Activated CD8-positive, alpha-beta T cell treated with anti-CD3 and anti-CD28 coated beads, Interleukin-2, amount 10 ng/mL, durations not matched to agents 7 days and 5 days (primary cell): ENCODE results near the gene WNT11. TPM values are rescaled to one million over a fixed set of nuclear protein-coding genes. Genes with fewer than 3 reads are reported as not detected.

Experiments used
- ATAC-seq: fragments of 150-1000 bp; cut with Tn5 transposase; one replicate; pipeline ENCODE4 v1.10.0; 2021; ENCODE audit warnings: moderate library complexity
- CTCF ChIA-PET: fragments of 350-600 bp; sonication (Branson Sonifier 250); formaldehyde crosslinking; loops from one replicate; lab custom pipeline; 2021; ENCODE audit warnings: antibody characterized with exemption; lab: Charles Lee
- POLR2A ChIA-PET: fragments of 350-600 bp; sonication (Branson Sonifier 250); formaldehyde crosslinking; loops from one replicate; lab custom pipeline; 2021; ENCODE audit warnings: antibody characterized with exemption; lab: Charles Lee
- DNase-seq: peaks from one replicate; pipeline ENCODE4 v3.0.0-alpha.2; 2020
- H3K27ac Mint-ChIP-seq: one replicate; pipeline ENCODE4 v1.8.0; 2021; ENCODE audit warnings: mild to moderate bottlenecking, mixed read lengths
- H3K27me3 Mint-ChIP-seq: one replicate; pipeline ENCODE4 v1.8.0; 2021; ENCODE audit warnings: low read depth, mixed read lengths
- H3K36me3 Mint-ChIP-seq: one replicate; pipeline ENCODE4 v1.8.0; 2021; ENCODE audit warnings: low read depth, mixed read lengths
- H3K4me1 Mint-ChIP-seq: one replicate; pipeline ENCODE4 v1.8.0; 2021; ENCODE audit warnings: low read depth, mixed read lengths
- H3K4me3 Mint-ChIP-seq: one replicate; pipeline ENCODE4 v1.8.0; 2021; ENCODE audit warnings: mild to moderate bottlenecking, mixed read lengths
- H3K9me3 Mint-ChIP-seq: one replicate; pipeline ENCODE4 v1.8.0; 2022; ENCODE audit warnings: mixed read lengths; ENCODE audit not compliant: insufficient read depth
- total RNA-seq, 2 experiments: library from RNA; stranded (reverse); gene quantifications; one replicate each; pipeline ENCODE4 v1.2.3, GENCODE V29; 2021

The WNT11 gene
- total RNA-seq, 2 experiments from 2014 or later: 0.26 to 0.83 TPM

DNA sequence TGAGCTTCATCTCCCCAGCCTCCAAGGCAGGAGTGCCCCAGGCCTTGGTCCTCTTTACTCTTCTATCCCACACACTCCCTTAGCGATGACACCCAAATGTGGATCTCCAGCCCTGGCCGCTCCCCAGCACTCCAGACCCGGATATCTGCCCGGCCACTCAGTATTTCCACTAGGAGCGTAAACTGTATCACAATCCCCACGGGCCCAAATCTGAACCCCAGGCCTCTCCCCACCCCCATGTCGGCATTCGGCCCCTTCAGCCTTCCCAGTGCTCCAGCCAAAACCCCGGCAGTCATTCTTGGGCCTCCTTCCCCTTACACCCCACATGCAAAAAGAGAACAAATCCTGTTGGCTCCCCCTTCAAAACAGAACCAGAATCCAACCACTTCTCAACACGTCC lies 20.8 kb downstream of the WNT11 start:
- ATAC-seq: no peak
- no peaks in the 10 kb centered on the region for H3K4me1 Mint-ChIP-seq

GRCh38 chr11:76184551-76184993 lies 21.7 kb downstream of the WNT11 start:
- Mint-ChIP-seq H3K4me1 (no peaks in the 10 kb centered on the region), H3K36me3 (no peaks in the 10 kb centered on the region), H3K4me3 (no peak overlapping the region), H3K27me3 (no peaks in the 10 kb centered on the region), H3K27ac (no peak overlapping the region), H3K9me3 (no peaks in the 10 kb centered on the region)
- POLR2A ChIA-PET: no interaction called here
- DNase-seq (no peak), ATAC-seq (no peak)
- CTCF ChIA-PET: interaction anchor here (1.4 kb wide), 1 partner anchor 134 kb away, joined by 4 read pairs; no protein-coding TSS in a partner anchor

More for the DNA sequence above, 20.8 kb downstream of the WNT11 start:
- no peak overlapping the region for H3K27ac Mint-ChIP-seq
- POLR2A ChIA-PET: no interaction called here
- DNase-seq: no peak
- H3K27me3 Mint-ChIP-seq: no peaks in the 10 kb centered on the region
- H3K36me3 Mint-ChIP-seq: no peaks in the 10 kb centered on the region
- CTCF ChIA-PET: interaction anchor here (1.4 to 2.2 kb wide), 2 partner anchors 23 to 133 kb away, joined by 4 to 11 read pairs; no protein-coding TSS in a partner anchor
- no peaks in the 10 kb centered on the region for H3K9me3 Mint-ChIP-seq
- no peak overlapping the region for H3K4me3 Mint-ChIP-seq

GRCh38 chr11:76181371-76181770 lies 24.9 kb downstream of the WNT11 start:
- Mint-ChIP-seq H3K27me3 (no peaks in the 10 kb centered on the region), H3K4me3 (no peak overlapping the region), H3K9me3 (no peaks in the 10 kb centered on the region), H3K36me3 (no peaks in the 10 kb centered on the region), H3K27ac (no peak overlapping the region), H3K4me1 (no peaks in the 10 kb centered on the region)
- no peak for ATAC-seq
- CTCF ChIA-PET: no interaction called here
- POLR2A ChIA-PET: no interaction called here
- DNase-seq: no peak

DNA sequence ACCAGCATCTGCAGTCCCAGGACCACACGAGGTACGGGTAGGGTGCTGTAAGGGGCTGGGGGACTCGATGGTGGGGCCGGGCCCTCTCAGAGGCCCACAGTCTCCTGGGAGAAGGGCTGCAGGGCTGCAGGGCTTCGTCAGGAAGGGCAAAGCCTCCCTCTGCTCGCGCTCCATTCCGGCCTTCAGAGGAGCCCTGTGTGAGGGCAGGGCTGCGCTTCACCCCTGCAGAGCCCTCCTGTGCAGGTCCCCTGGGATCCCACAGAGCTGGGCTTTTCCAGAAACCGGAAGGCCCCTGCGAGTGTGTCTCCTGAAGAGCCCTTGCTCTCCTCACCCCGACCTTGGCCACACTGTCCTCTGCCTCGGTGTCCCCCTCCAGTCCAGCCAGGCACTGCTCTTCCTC lies 27.2 kb downstream of the WNT11 start:
- H3K9me3 Mint-ChIP-seq: no peaks in the 10 kb centered on the region
- H3K36me3 Mint-ChIP-seq: no peaks in the 10 kb centered on the region
- H3K27me3 Mint-ChIP-seq: no peaks in the 10 kb centered on the region
- no peak overlapping the region for H3K4me3 Mint-ChIP-seq
- ChIA-PET CTCF (interaction anchor here (1.4 kb wide), 1 partner anchor 29 kb away, joined by 5 read pairs; no protein-coding TSS in a partner anchor), POLR2A (no interaction called here)
- H3K4me1 Mint-ChIP-seq: peaks cover 4% of the 10 kb centered on the region
- H3K27ac Mint-ChIP-seq: no peak overlapping the region
- ATAC-seq (no peak), DNase-seq (no peak)

GRCh38 chr11:76177250-76177686 lies 29.0 kb downstream of the WNT11 start:
- Mint-ChIP-seq H3K4me3 (no peak overlapping the region), H3K36me3 (no peaks in the 10 kb centered on the region), H3K4me1 (peaks cover 16% of the 10 kb centered on the region), H3K9me3 (no peaks in the 10 kb centered on the region), H3K27me3 (no peaks in the 10 kb centered on the region), H3K27ac (no peak overlapping the region)
- DNase-seq (no peak), ATAC-seq (no peak)
- ChIA-PET CTCF (no interaction called here), POLR2A (no interaction called here)

DNA sequence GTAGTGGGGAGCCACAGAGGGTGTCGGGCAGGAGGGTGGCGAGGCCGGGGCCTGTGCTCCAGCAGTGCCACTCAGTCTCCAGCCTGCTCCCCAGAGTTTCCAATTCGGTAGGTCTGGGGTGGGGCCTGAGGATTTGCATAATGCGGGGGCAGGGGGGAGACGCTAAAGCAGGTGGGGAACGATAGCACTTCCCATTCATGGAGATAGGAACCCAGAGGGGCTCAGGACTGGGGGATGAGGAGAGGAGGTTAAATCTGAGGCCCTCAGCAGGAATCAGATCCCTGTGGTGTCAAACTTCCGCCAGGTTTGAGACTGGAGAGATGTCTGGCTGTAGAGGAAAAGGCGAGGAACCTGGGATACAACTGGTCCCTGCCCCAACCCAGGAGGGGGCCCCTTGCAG lies 29.8 kb downstream of the WNT11 start:
- Mint-ChIP-seq H3K4me3 (no peak overlapping the region), H3K27me3 (no peaks in the 10 kb centered on the region), H3K27ac (no peak overlapping the region), H3K36me3 (no peaks in the 10 kb centered on the region), H3K4me1 (peaks cover 16% of the 10 kb centered on the region), H3K9me3 (no peaks in the 10 kb centered on the region)
- DNase-seq (no peak), ATAC-seq (no peak)
- POLR2A ChIA-PET: no interaction called here
- CTCF ChIA-PET: no interaction called here

GRCh38 chr11:76175783-76176182 lies 30.5 kb downstream of the WNT11 start:
- DNase-seq: no peak

DNA sequence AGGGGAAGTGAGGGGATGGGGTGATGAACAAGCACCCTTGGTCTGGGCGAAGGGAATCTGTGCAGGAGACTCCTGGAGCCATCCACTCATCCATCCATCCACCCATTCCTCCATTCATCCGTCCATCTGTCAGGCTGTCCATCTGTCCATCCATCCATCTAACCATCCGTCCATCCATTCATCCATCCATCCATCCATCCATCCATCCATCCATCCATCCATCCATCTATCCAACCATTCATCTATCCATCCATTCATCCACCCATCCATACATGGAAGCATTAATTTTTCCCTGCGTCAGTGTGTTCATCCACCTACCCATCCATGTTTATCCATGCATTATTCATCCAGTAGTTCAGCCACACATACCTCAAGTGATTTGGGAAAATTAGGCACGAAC lies 32.0 kb downstream of the WNT11 start:
- DNase-seq (no peak), ATAC-seq (no peak)
- H3K4me1 Mint-ChIP-seq: peaks cover 16% of the 10 kb centered on the region
- H3K9me3 Mint-ChIP-seq: no peaks in the 10 kb centered on the region
- H3K27ac Mint-ChIP-seq: no peak overlapping the region
- ChIA-PET POLR2A (no interaction called here), CTCF (interaction anchor here (0.5 to 1.2 kb wide), 3 partner anchors 33 to 508 kb away, joined by 3 to 5 read pairs (median 4); no protein-coding TSS in a partner anchor)
- H3K27me3 Mint-ChIP-seq: no peaks in the 10 kb centered on the region
- H3K36me3 Mint-ChIP-seq: no peaks in the 10 kb centered on the region
- no peak overlapping the region for H3K4me3 Mint-ChIP-seq

More at GRCh38 chr11:76175783-76176182, 30.5 kb downstream of the WNT11 start:
- no peak for ATAC-seq
- no peaks in the 10 kb centered on the region for H3K9me3 Mint-ChIP-seq
- ChIA-PET CTCF (no interaction called here), POLR2A (no interaction called here)
- no peak overlapping the region for H3K4me3 Mint-ChIP-seq
- peaks cover 16% of the 10 kb centered on the region for H3K4me1 Mint-ChIP-seq
- H3K36me3 Mint-ChIP-seq: no peaks in the 10 kb centered on the region
- H3K27ac Mint-ChIP-seq: no peak overlapping the region
- no peaks in the 10 kb centered on the region for H3K27me3 Mint-ChIP-seq

- no peak overlapping the region for H3K27ac Mint-ChIP-seq
- ChIA-PET CTCF (interaction anchor here (1.0 to 1.2 kb wide), 2 partner anchors 34 to 35 kb away, joined by 4 to 5 read pairs; no protein-coding TSS in a partner anchor), POLR2A (no interaction called here)
- H3K36me3 Mint-ChIP-seq: no peaks in the 10 kb centered on the region
- peaks cover 16% of the 10 kb centered on the region for H3K4me1 Mint-ChIP-seq
- ATAC-seq (no peak), DNase-seq (peak; percentile 25)
- no peak overlapping the region for H3K4me3 Mint-ChIP-seq
- no peaks in the 10 kb centered on the region for H3K9me3 Mint-ChIP-seq
- no peaks in the 10 kb centered on the region for H3K27me3 Mint-ChIP-seq
Measured at GRCh38 chr11:76173663-76174062, 32.6 kb downstream of the WNT11 start.

DNA sequence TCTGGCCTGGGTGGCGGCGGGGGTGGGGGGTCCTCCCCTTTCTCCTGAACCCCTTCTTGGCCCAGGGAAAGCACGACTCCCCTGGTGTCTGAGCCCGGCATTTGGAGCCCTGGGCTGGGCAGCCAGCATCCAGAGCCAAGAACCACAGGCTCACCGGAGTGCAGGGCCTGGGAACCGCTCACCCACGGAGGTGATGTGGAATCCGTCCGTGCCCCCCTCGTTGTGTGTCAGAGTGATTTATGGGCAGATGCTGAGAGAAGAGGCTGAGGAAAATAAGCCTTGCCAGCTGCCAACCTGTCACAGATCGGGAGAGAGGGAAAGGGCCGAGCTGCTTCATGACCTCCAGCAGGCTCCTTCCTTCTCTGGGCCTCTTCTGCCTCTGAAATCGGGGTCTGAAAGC lies 33.7 kb downstream of the WNT11 start:
- H3K36me3 Mint-ChIP-seq: no peaks in the 10 kb centered on the region
- H3K27me3 Mint-ChIP-seq: no peaks in the 10 kb centered on the region
- no peaks in the 10 kb centered on the region for H3K9me3 Mint-ChIP-seq
- no peak overlapping the region for H3K4me3 Mint-ChIP-seq
- CTCF ChIA-PET: no interaction called here
- peaks cover 16% of the 10 kb centered on the region for H3K4me1 Mint-ChIP-seq
- H3K27ac Mint-ChIP-seq: no peak overlapping the region
- ATAC-seq: no peak
- POLR2A ChIA-PET: no interaction called here
- DNase-seq: no peak

GRCh38 chr11:76170468-76170867 lies 35.8 kb downstream of the WNT11 start:
- H3K4me1 Mint-ChIP-seq: peaks cover 26% of the 10 kb centered on the region
- ChIA-PET POLR2A (interaction anchor here (0.6 kb wide), 1 partner anchor 754 kb away, joined by 3 read pairs; no protein-coding TSS in a partner anchor), CTCF (interaction anchor here (0.8 kb wide), 1 partner anchor 37 kb away, joined by 3 read pairs; no protein-coding TSS in a partner anchor)
- H3K4me3 Mint-ChIP-seq: no peak overlapping the region
- H3K27ac Mint-ChIP-seq: no peak overlapping the region
- no peaks in the 10 kb centered on the region for H3K36me3 Mint-ChIP-seq
- DNase-seq: no peak
- no peaks in the 10 kb centered on the region for H3K27me3 Mint-ChIP-seq
- ATAC-seq: no peak
- H3K9me3 Mint-ChIP-seq: no peaks in the 10 kb centered on the region

DNA sequence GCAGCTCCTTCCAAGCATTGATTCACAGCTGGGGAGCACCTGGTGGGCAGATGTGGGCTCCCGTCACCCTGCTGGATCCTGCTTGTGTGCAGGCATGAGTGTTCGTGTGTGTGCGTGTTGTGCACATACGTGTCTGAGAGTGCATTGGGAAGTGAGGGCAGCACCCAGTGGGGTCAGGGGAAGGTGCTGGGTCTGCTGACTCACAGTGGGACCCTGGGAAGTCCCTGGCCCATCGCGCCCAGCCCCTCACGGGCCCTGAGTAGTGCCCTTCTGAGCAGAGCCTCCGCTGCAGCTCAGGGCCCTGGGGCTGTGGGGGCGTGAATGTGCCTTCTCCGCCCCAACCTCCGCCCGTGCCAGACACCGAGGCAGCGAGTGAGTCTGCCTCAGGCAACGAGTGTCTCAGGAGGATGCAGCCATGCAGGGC lies 36.8 kb downstream of the WNT11 start:
- Mint-ChIP-seq H3K36me3 (no peaks in the 10 kb centered on the region), H3K4me3 (no peak overlapping the region), H3K9me3 (no peaks in the 10 kb centered on the region), H3K27me3 (no peaks in the 10 kb centered on the region), H3K27ac (no peak overlapping the region), H3K4me1 (peaks cover 25% of the 10 kb centered on the region)
- CTCF ChIA-PET: no interaction called here
- ATAC-seq (no peak), DNase-seq (no peak)
- POLR2A ChIA-PET: no interaction called here
